Measurements from ENCODE around the gene GNB2.

GRCh38 chr7:100680576-100681271 is 7.2 kb downstream of the GNB2 start:
- TF ChIP-seq ATF3 (IDR thresholded peaks at IDR 0.05; ENCODE audit: insufficient read depth, low read depth, low read length) (no peak), NRF1 (IDR thresholded peaks at IDR 0.05; ENCODE audit: low read depth, low read length) (no peak)
- TF ChIP-seq, protein P1, sequence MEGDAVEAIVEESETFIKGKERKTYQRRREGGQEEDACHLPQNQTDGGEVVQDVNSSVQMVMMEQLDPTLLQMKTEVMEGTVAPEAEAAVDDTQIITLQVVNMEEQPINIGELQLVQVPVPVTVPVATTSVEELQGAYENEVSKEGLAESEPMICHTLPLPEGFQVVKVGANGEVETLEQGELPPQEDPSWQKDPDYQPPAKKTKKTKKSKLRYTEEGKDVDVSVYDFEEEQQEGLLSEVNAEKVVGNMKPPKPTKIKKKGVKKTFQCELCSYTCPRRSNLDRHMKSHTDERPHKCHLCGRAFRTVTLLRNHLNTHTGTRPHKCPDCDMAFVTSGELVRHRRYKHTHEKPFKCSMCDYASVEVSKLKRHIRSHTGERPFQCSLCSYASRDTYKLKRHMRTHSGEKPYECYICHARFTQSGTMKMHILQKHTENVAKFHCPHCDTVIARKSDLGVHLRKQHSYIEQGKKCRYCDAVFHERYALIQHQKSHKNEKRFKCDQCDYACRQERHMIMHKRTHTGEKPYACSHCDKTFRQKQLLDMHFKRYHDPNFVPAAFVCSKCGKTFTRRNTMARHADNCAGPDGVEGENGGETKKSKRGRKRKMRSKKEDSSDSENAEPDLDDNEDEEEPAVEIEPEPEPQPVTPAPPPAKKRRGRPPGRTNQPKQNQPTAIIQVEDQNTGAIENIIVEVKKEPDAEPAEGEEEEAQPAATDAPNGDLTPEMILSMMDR (IDR thresholded peaks at IDR 0.05; ENCODE audit: control extremely low read depth in 1 of 3, insufficient read depth in 1 of 3, low read depth in 1 of 3, low read length in 3 of 3) = no peak
